Colon (tissue), 2 donors: ENCODE measurements around the gene SETD7.

Source experiments
- FAIRE-seq: peaks from 2 replicates; lab custom pipeline; 2012; peaks lifted over from hg19 to GRCh38; lab: Jason Lieb, UNC
- donor health status: control.
- donor health status: control.

The SETD7 gene

DNA sequence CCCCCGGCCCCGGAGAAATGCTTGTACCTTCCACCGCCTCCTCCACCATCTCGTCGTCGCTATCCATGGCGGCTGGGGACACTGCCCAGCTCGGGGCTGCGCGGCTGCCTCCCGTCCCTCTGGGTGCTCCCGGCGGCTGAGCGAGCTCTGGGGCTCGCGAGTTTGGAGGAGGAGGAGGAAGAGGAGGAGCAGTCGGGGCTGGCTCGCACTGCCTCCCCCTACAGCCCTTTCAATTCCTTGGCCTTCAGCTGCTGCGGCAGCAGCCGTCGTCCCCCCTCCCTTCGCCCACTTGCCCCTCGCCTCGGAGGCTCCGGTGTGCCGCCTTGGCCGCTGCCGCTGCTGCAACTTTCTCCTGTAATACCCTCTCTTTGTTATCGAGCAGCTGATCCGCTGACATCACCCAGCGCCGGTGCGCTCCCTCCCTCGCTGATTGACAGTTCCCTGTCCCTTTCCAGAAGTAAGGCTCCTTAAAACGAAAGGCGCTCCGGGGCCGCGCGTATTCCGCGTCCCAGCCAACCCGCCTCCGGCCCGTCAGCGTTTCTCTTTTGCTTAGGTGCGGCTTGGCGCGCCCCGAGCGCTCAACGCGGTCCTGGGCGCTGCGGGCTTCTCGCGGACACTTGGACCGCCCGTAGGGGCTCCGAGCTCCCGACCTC is at the start of gene SETD7:
Gene SETD7, minus strand, starts transcription at position 149 of the 653 bp plus-strand sequence. Its CDS starts 82 bp downstream, at position 67.
- no peak for FAIRE-seq

DNA sequence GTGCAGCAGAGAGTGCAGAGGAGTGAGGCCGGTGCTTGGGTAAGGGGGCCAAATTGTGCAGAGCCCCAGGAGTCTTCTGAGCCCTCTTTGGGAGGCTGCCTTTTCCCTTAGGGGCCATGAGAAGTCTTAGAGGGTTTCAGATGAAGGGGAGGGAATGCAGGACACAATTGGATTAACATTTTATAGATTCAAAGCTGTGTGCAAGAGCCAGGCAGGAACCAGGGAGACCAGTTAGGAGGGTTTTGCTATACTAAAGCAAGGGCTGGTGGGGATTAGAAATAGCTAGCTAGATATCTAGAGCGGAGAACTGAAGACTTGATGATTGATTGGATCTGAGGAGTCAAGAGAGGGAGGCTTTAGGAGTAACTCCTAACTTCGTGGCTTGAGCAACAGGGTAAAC is 49.5 kb upstream of the SETD7 start:
- FAIRE-seq = no peak

DNA sequence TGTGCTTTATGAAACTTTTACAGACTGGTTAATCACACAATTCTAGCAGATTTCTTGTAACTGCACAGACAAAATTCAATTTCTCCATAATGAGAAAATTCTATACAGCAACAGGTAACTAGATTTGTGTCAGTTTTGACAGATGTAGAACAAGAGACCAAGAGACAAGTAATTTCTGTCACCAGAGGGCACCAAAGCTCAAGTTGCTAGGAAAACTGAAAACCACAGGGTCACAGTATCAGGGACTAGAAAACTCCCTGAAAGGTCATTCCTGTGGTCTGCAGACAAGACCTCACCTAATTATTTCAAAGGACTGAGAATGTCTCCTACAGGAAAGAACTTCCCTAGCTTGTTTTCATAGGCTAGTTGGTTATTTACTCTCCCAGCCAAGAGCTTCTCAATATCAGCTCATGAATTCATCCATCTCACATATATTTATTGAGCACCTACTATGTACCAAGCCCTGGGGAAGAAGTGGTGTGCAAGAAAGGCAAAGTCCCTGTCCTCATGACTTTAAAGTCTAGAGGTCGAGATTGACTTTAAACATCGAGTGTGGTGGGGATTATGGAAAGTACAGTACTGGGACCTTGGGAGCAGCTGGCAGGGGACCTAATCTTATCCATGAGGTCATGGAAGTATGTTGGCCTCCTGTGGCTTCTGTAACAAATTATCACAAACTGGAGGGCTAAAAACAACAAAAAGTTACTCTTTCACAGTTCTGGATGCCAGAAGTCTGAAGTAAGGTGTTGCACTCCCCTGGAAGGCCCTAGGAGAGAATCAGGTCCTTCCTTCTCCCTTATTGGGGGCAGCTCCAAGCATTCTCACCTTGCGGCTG is 47.8 kb upstream of the SETD7 start:
- FAIRE-seq = no peak

DNA sequence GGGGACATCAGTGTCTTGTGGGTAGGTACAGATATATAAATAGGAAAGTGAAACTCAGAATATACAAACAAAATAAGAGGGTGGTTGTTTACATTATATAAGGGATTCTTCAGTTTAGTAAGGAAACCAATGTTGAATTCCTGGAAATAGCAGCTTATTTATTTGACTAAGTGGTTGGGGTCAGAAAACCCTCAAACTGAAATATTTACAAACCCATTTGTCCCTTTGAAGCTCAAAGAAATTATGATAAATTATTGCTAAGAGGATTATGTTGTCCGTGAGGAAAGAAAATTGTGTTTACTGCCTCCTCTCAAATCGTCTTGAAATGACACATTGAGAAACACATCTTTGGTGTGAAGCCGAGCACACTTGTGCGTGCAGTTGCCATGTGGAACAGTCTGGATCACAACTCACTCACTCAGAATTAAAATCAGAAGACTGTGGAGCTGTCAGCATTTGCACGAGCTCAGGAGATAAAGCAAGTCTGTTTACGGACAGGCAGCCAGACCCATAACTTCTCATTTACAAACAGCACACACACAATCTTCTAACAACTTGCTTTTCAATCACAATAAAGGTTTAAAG is 46.8 kb upstream of the SETD7 start:
- FAIRE-seq = no peak

DNA sequence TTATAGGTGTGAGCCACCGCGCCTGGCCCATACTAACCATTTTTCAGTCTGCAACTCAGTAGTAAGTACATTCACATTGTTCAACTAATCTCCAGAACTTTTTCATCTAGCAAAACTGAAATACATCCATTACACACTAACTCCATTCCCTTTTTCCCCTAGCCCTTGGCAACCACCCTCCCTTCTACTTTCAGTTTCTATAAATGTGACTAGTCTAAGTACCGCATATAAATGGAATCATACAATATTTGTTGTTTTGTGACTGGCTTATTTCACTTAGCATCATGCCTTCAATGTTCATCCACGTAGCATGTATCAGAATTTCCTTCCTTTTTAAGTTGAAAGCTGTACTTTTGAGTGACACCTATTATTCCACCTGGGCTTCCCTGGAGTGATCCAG is 44.6 kb upstream of the SETD7 start:
- FAIRE-seq = no peak

DNA sequence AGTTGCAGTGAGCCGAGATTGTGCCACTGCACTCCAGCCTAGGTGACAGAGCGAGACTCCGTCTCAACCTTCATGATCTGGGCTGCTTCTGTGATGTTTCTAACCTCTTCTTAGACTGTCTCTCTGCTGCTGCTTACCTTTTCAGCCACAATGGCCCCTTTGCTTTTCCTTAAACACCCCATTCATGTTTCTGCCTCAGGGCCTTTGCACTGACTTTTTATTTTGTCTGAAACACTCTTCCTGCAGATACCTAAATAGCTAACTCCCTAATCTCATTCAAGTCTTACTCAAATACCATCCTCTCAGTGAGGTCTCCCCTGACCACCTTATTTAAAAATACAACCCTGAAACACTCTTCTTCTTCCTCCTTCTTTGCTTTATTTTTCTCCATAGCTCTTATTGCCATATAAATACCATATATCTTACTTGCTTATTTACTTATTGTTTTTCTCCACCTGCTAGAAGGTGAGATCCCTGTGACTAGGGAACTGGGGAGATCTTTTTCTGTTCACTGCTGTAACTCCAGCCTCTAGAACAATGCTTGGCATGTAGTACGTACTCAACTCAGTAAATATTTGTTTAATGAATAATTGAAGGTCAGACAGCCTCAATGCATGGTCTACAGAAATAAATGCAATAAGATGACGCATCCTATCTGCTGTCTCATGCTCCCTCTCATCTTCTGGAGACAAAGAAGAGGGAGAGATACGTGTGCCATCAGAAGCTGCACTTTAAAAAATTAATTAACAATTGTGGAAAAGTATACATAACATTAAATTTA is 43.8 kb upstream of the SETD7 start:
- FAIRE-seq = no peak

DNA sequence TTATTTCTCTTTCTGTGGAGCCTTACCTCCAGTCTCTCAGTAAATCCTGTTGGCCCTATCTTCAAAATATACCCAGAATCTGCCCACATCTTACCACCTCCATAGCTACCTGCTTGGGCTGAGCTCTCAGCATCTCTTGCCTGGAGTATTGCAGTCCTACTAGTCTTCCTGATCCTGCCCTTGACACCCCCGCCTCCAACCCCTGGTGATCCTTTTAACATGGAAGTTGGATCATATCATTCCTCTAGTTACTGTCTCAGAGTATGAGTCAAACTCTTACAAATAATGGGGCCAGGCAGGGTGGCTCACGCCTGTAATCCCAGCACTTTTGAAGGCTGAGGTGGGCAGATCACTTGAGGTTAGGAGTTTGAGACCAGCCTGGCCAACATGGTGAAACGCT is 43.1 kb upstream of the SETD7 start:
- no peak for FAIRE-seq

DNA sequence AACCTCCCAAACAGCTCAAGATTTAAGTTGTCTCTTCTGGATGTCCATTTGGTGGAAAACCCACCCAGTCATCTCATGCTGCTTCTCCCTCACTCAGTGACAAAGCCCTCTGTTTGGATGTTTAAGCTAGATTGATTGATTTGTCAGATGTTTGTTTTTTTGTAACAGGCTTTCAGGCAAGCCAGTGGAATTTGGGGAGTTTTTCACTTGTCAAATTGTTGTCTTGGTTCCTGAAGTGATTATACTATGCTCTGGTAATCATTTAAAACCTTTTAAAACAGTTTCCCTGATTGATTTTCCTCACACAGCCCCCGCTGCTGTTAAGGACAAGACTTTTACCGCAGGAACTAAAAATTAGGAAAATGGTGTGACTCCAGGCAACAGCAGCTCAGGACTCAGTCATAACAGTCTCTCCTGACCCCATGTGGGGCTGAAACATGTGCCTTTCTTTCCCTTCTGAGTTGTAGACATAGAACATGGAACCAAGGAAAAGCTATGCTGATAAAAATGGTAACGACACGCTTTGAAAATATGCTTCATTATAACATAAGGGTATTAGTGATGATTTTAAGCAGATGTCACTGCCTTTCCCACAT is 40.8 kb upstream of the SETD7 start:
- no peak for FAIRE-seq

DNA sequence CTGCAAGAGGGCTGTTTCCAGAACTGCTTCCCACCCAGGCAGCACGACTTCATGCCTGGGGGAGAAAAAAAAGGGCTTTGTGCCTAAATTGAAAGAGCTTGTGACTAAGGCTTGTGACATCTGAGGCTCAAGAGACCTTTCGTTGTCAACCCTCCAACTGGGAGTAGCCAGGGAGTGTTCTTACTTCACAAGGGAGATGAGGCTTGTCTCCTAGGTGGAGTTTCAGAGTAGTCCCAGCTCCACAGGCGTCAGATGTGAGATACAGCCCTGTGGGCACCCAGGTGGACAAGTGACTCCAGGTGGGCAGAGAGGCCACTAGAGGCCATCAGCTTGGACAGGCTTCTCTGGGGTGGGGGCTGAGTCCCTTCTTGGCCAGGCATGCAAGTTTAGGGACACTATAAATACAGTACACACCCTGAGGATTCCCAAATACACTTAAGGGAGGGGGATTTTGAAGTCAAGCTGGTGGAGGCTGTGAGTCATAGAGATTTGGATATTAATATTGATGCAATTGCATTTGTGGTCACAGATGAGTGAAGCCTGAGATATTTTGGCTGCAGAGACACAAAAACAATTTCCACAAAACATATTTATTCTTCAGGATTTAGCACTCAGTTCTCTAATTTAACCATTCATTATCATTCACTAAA is 40.1 kb upstream of the SETD7 start:
- FAIRE-seq = no peak

DNA sequence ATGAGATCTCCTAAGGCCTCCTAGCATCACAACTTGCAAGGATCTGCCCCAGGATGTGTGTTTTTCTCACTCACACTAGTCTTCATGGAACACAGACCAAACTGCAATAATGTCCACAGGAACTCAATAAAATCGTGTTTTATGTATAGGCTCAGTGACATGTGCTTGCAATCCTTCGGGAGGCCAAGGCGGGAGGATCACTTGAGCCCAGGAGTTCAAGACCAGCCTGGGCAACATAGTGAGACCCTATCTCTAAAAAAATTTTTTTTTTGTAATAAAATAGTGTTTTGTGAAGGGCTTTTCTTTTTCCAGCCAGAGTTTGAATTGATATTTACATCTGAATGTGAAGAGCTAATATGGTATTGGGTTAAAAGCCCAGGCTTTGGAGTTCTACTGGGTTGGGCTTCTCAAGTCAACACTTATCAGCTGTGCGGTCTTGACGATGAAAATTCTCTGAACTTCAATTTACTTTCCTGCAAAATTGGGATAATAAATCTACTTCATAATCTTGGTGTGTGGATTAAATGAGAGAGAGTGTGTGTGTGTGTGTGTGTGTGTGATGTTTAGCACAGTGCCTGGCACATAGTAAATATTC is 38.7 kb upstream of the SETD7 start:
- no peak for FAIRE-seq

DNA sequence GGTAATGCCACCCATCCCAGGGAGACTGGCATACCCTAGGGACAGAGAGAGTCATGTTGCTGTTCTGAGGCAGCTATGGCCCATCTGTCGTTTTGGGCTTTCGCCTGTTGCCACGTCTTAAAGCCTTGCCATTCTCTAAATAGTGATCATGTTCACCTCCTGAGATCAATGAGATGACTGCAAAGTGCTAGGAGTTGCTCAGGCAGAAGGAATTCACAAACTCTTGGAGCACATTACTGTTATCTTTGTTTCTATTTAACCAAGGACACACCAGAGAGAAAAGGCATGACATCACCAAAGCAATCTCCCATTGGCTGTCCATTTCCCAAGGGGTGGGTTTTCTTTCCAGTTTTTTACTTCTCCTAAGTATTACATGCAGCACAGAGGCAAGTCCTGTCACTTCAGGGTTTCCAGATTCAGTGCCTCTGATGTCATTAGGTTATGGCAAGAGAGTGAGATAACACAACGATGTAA is 37.1 kb upstream of the SETD7 start:
- no peak for FAIRE-seq

DNA sequence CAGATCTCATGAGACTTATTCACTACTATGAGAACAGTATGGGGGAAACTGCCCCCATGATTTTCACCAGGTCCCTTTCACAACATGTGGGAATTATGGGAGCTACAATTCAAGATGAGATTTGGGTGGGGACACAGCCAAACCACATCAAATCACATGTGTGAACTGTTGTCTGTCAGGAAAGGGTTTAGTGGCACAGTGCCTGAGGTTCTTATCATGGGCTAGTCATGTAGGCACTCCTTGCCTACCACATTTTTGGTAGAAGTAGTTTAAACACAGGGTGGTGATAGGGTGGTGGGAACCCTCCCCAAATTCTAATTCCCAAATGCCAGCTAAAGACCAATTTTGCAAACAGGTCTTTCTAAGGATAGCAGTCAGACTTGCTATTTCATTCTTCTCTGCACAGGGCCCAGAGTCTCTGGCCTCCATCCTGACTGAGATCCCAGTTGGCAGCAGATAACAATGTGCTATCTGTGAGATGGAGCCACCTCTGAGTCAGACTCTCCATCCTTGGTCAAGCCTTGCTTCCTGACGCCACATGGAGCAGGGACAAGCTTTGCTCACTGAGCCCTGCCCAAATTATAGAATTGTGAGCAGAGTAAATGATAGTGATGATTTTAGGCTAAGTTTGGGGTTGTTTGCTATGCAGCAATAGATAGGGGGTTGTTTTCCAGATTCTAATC is 33.5 kb upstream of the SETD7 start:
- FAIRE-seq = no peak

DNA sequence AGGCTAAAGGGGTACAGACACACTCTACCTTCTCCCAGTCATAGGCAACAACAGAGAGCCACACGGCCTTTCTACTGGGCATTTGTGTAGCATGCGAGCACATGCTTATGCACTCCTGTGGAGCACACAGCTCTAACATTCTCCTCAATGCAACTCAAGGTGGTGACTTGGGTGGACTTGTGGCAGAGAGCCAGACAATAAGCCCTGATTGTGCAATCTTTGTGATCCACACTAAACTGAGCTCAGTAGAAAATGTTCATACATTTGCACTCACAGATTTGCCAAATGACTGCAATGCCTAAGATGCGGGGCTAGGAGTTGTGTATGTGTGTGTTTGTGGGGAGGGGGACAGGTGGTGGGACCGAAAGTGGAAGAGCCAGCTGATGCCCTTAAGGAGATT is 31.4 kb upstream of the SETD7 start:
- FAIRE-seq = no peak

DNA sequence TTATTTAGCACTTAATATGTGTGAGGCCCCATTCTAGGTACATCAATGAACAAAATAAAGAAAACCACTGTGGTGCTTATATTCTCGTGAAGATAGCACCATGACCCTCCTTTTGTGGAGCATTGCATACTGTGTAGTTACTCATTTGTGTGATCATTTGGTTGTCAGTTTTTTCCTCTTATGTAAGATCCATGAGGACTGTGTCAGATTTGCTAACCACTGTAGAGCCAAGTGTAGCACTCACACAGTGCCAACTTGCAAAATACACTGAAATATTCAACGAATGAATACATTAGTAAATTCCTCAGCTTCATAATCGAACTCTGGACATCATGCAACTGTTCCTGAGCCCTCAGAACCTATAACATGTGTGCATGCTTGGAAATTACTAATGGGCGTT is 29.5 kb upstream of the SETD7 start:
- no peak for FAIRE-seq

DNA sequence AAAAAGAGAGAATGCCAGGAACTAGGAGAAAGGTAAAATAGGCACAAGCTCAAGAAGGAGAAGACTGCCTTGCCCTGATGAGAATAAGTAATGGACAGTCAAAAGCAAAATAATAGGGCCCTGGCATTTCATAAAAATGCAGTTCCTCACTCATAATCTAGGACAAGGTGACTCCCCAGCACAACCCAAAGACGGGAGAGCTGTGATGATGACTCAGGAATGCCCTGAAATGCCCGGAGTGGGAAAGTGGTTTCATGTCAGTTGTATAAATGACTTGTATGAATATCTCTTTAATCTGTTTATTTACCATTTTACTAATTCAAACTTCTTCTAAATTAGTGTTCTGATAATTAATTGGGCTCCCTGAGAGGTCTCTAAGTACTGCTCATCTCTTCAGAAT is 28.8 kb upstream of the SETD7 start:
- FAIRE-seq = no peak

DNA sequence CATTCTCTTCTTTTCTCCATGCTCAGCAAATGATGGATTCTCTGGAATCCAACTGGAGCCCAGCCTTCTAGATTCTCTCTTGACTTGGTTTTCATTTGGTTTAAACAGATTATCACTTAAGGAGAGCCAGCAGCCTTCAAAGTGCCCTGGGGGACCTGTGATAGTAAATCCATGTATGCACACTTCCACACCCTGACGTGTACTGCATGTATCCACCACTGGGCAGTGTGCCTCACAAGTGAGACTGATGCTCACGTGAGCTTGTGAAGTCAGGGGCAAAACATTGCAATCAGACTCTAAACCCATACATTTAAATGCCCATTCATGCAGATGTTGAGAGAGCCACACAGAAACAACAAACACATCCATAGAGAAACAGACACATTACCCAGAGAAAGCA is 28.0 kb upstream of the SETD7 start:
- no peak for FAIRE-seq

DNA sequence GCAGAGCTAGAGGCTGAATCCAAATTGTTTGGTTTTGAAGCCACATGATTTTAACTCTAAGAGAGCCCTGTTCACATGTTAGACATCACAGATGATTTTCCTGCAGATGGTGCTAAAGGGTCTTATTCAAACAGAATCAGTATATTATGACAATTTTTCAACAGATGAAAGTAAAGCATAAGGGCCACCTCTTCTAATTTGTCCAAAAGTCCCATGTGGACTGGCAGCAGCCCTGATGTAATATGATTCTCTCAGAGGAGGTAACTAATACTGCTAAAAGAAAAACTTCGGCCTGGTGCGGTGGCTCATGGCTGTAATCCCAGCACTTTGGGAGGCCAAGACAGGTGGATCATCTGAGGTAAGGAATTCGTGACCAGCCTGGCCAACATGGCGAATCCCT is 26.0 kb upstream of the SETD7 start:
- no peak for FAIRE-seq

DNA sequence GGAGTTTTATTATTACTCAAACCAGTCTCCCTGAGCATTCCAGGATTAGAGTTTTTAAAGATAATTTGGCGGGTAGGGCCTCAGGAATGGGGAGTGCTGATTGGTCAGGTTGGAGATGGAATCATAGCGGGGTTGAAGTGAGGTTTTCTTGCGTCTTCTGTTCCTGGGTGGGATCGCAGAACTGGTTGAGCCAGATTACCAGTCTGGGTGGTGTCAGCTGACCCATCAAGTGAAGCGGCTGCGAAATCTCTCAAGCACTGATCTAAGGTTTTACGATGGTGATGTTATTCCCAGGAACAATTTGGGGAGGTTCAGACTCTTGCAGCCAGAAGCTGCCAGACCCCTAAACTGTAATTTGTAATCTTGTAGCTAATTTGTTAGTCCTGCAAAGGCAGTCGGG is 25.1 kb upstream of the SETD7 start:
- no peak for FAIRE-seq

DNA sequence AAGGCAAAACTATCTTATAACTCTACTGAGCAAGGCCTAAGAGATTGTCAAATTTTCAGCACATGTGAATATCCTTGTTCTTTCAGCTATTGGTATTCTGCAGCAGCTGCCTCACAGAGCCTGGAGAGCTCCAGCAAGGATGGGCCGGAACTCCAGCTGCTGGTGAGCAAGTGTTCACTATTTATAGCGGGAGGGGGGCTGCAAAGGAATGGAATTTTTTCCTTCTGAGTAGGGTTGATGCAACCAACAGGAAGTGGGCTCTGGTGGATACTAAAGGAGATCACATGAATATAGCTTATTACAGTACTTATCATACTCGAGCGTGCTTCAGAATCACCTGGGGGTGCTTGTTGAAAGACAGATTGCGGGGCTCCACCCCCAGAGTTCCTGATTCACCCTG is 20.2 kb upstream of the SETD7 start:
- no peak for FAIRE-seq

DNA sequence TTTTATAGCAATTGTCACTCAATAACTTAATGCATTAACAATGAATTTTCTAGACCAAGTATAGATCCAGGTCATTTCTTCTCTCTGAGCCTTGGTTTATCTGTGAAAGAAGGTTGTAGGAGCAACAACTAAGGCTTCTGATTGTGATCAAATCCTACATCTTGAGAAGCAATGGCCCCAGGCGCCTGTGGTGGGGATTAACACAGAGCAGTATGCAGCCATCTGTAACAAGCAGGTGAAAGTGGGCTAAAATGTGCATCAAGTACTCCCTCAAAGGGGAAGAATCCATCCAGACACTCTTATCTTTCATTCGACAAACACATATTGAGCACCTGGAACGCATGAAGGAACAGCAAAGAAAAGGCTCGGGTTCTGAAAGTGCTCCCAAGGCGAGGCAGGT is 19.1 kb upstream of the SETD7 start:
- FAIRE-seq = no peak

DNA sequence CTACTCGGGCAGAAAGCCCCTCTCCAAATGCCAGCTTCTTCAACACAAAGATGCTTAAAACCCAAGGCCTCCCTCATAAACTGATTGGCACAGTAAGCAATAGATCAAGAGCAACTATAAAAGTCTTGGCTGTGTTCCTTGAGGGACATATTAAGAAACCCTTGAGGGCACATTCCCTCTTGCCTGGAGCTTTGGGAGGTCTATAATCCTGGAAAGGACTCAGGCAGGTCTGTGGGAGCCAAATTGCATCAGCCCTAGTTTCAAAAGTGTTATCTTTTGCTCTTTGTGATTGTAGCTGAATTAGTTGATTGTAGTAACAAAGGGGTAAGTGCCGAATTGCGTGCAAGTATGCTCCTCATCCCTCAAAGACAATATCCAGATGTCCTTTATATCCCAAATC is 18.6 kb upstream of the SETD7 start:
- no peak for FAIRE-seq
